Rectal smooth muscle tissue (tissue), 1 donor: ENCODE measurements around the gene LHX4.

Experiments
- H3K27ac ChIP-seq: one replicate; pipeline ENCODE4 v1.7.0; 2013; ENCODE audit warnings: low read depth, low read length, inconsistent platforms
- H3K27me3 ChIP-seq: one replicate; pipeline ENCODE4 v1.7.0; 2013; ENCODE audit warnings: low read length; ENCODE audit not compliant: control insufficient read depth, insufficient read depth
- H3K36me3 ChIP-seq: one replicate; pipeline ENCODE4 v1.7.0; 2013; ENCODE audit warnings: low read length; ENCODE audit not compliant: control insufficient read depth, insufficient read depth
- H3K4me1 ChIP-seq: one replicate; pipeline ENCODE4 v1.7.0; 2013; ENCODE audit warnings: low read length; ENCODE audit not compliant: control insufficient read depth, insufficient read depth
- H3K4me3 ChIP-seq: one replicate; pipeline ENCODE4 v1.7.0; 2013; ENCODE audit warnings: low read length
- H3K9ac ChIP-seq: one replicate; pipeline ENCODE4 v1.7.0; 2013; ENCODE audit warnings: low read length

The LHX4 gene

DNA sequence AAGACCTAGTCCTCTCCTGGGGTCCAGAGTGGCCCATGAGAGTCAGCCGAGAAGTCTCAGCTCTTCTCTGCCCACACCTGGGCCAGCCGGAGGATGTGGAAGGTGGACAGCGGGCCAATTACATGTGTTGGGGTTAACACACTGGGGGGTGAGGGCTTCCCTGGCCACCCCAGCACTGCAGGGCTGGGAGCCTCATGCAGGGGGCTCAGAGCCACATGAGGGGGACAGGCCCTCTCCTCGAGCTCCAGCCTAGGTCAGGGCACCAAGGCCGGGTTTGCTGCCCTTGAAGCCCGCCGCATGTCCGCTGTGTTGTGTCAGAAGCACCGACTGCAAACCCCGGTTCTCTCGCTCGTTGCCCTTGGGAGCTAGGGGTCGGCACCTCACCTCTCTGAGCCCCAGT is 30.5 kb downstream of the LHX4 start:
- Histone ChIP-seq H3K27ac (no peak overlapping the region), H3K4me3 (no peak overlapping the region), H3K9ac (no peak overlapping the region), H3K4me1 (peaks cover 3% of the 10 kb centered on the region), H3K27me3 (peaks cover 14% of the 10 kb centered on the region), H3K36me3 (no peaks in the 10 kb centered on the region)

- no peak overlapping the region for H3K27ac ChIP-seq
- H3K36me3 ChIP-seq = no peaks in the 10 kb centered on the region
- peaks cover 3% of the 10 kb centered on the region for H3K4me1 ChIP-seq
- no peak overlapping the region for H3K9ac ChIP-seq
- no peak overlapping the region for H3K4me3 ChIP-seq
- peaks cover 11% of the 10 kb centered on the region for H3K27me3 ChIP-seq
Measured at GRCh38 chr1:180261030-180261429, 31.0 kb downstream of the LHX4 start.

DNA sequence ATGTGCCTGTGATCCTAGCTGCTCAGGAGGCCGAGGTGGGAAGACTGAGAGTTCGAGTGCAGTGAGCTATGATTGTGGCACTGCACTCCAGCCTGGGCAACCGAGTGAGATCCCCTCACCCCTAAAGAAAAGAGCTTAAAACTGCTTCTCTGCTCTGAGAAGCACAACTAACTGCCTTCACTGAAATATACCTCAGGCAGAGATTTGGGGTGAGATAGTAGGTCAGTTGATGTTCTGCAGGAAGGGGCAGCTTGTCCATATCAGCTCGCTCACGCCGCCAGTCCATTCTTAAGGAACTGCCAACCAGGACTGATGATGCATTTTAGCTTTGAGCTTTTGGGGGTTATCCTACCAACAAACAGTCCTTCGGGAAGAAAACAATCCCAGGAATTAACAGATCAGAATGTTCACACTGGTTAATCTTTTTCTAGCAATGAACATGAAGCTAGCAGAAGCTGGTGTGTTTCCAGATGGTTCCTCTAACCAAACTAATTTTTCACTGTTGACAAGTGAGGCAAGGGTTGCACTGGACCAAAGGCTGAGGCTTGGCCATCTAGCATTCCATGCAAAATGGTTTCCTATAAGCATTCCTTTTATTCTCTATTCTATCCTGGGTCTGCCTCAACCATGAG is 31.6 kb downstream of the LHX4 start:
- H3K9ac ChIP-seq = no peak overlapping the region
- H3K4me1 ChIP-seq = peaks cover 3% of the 10 kb centered on the region
- no peak overlapping the region for H3K4me3 ChIP-seq
- H3K27me3 ChIP-seq = peaks cover 8% of the 10 kb centered on the region
- no peak overlapping the region for H3K27ac ChIP-seq
- H3K36me3 ChIP-seq = no peaks in the 10 kb centered on the region

DNA sequence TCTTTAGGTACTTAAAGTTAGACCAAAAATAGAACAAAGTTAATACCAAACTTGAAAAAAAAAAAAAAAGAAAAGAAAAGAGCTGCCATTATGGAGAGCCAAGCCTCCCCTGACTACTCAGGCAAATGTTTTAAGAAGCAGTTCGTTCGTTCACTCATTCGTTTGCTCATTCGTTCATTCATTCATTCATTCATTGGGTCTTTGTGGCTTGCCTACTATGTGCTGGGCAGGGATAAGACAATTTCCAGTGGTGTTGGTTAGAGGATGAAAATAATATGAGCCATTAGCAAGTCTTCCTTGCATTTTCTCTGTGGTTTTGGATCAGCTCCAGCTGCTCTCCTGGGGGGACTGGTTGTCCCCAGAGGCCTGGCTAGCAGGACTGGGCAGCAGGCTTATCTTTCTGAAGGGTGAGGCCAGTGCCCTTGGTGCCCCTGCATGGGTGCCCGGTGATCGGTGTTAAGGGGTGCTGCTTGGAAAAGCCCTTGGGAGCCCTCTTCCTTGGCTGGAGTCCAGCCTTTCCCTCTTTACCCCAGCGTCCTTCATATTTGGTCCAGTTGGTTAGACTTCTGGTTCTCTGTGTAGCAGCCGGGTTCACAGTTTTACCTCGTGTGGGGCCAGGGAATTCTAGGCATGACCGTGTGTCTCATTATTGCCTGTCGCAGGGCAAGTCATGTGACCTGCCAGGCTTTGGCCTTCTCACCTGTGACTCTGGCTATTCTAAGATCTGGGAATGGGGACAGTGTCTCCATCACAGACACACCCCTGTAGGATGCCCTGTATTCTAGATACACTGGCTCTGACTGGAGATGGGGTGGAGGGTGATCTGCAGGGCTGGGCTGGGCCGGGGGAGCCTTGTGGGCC is 32.8 kb downstream of the LHX4 start:
- Histone ChIP-seq H3K36me3 (no peaks in the 10 kb centered on the region), H3K4me3 (no peak overlapping the region), H3K9ac (no peak overlapping the region), H3K4me1 (peaks cover 3% of the 10 kb centered on the region), H3K27me3 (peaks cover 8% of the 10 kb centered on the region), H3K27ac (no peak overlapping the region)

DNA sequence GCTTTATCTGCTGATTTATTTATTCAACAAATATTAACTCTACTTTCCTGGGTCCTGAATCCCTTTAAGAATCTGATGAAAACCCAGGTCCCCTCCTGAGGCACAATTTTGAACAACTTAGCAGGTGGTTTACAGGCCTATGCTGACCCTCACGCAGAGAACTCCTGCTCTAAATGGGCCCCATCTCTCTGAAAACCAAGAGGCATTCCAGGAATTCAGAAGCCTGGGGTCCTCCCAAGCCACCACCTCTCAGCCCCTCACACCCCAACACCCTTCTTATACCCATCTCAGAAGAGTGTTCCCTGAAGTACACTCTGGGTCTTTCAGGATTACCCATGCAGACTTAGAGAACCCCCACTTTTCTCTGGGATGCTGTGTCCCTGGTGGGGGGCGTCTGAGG is 34.5 kb downstream of the LHX4 start:
- no peak overlapping the region for H3K4me3 ChIP-seq
- peaks cover 4% of the 10 kb centered on the region for H3K27me3 ChIP-seq
- H3K36me3 ChIP-seq = no peaks in the 10 kb centered on the region
- no peak overlapping the region for H3K27ac ChIP-seq
- H3K9ac ChIP-seq = no peak overlapping the region
- peaks cover 3% of the 10 kb centered on the region for H3K4me1 ChIP-seq

GRCh38 chr1:180265201-180265600 is 35.1 kb downstream of the LHX4 start:
- no peaks in the 10 kb centered on the region for H3K36me3 ChIP-seq
- no peak overlapping the region for H3K9ac ChIP-seq
- peaks cover 2% of the 10 kb centered on the region for H3K27me3 ChIP-seq
- no peak overlapping the region for H3K27ac ChIP-seq
- H3K4me3 ChIP-seq = no peak overlapping the region
- H3K4me1 ChIP-seq = peaks cover 3% of the 10 kb centered on the region

DNA sequence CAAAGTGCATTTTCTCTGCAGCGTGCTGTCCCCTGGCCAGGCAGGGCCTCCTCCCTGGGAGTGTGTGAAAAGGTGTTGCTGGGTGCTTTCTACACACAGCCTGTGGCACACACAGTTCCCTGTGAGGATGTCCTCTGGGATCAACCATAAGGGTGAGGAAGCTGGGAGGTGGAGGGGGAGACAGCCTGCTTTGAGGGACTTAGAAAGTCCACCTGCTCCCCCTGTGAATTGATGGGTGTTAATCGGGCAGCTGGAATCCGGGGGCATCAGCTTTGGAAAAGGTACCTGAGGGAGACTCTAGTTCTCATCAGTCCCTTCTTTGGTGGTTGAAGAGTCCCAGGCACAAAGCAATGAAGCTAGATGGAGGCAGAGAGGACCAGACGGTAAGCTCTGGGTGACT is 35.8 kb downstream of the LHX4 start:
- H3K4me3 ChIP-seq = no peak overlapping the region
- H3K9ac ChIP-seq = no peak overlapping the region
- H3K27ac ChIP-seq = no peak overlapping the region
- peaks cover 3% of the 10 kb centered on the region for H3K4me1 ChIP-seq
- H3K36me3 ChIP-seq = no peaks in the 10 kb centered on the region
- H3K27me3 ChIP-seq = no peaks in the 10 kb centered on the region

DNA sequence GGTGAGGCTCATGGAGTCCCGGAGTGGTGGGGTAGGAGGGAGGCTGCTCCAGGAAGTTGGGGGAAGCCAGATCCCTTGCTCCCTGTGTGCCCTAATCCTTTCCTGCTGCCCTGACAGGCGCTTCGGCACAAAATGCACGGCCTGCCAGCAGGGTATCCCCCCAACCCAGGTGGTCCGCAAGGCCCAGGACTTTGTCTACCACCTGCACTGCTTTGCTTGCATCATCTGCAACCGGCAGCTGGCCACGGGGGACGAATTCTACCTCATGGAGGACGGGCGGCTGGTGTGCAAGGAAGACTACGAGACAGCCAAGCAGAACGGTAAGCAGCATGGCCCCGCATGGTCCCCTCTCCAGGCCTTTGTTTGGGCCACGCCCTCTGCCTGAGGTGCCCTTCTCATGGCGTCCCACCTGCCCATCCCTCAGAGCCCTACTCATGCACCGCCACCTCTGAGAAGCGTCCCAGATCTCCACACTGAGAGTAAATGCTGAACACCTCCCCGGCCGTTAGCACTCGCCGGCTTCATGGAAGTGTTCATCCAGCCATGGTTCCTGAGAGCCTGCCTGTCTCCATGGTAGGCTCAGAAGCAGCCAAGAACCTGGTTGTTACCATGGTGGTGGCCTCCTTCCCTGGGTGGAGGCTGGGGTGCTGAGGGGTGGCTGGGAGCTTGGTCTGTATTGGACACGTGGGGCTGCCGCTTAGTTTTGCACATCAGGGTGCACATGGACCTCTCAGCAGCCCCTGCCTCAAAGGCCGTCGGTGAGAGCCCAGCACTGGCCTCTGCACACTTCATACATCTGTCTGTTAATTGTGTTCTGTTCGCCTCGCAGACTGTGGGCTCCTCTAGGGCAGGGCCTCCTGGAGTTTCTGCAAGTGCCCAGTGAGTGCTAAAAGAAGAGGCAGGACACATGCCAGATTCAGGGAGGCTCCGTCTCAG is 36.5 kb downstream of the LHX4 start:
- H3K36me3 ChIP-seq = no peaks in the 10 kb centered on the region
- H3K4me1 ChIP-seq = peaks cover 3% of the 10 kb centered on the region
- H3K27ac ChIP-seq = no peak overlapping the region
- no peaks in the 10 kb centered on the region for H3K27me3 ChIP-seq
- H3K4me3 ChIP-seq = no peak overlapping the region
- no peak overlapping the region for H3K9ac ChIP-seq

DNA sequence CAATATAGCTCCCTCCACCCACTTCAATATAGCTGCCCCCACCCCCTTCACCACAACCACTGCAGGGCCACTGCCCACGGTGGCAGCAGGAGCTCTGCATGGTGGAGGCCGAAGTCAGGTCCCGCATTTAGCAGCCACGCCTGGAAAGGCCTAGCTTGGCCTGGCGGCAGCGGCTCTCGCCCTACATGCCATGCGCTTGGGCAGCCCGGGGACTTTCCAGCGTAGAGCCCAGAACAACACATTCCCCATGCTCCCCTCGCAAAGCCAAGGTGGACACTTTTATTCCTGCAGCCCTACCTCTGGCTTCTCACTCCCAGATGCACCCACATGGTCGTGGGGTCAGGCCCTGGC is 37.1 kb downstream of the LHX4 start:
- peaks cover 2% of the 10 kb centered on the region for H3K4me1 ChIP-seq
- no peak overlapping the region for H3K4me3 ChIP-seq
- no peak overlapping the region for H3K9ac ChIP-seq
- H3K27me3 ChIP-seq = no peaks in the 10 kb centered on the region
- H3K27ac ChIP-seq = no peak overlapping the region
- no peaks in the 10 kb centered on the region for H3K36me3 ChIP-seq

DNA sequence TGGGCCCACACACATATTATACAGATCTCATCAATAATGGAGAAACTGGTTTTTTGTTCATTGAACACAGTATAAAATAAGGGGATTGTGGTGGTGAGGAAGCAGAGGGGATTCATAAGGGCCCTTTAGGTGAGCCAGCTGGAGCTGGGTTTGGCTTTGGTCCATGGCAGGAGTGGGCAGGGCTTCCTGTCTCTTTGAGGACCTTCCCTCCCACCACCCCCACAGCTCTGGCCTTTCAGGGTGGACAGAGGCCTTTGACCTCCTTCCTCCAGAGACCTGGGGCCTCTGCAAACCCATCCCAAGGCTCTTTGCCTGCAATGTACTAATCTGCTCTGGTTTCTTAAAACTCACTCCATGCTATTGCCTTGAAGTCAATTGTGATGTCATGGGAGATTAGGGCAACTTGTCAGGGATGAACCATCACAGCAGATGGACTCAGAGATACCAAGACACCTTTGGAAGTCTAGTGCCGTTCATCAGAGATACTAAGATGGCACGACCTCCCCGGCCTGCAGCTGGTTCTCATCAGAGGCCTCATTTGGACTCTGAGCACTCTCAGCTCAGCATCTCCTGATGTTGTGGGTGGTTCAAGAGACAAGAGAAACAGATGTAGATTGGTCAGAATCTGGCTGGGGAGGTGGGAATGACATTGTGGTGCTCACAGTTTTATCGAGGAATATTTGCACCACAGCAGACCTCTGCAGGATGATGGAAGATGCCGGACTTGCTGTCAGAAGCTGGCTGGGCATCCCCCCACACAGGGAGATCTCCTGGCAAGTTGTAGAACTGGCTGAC is 37.9 kb downstream of the LHX4 start:
- H3K27ac ChIP-seq = no peak overlapping the region
- no peak overlapping the region for H3K9ac ChIP-seq
- H3K4me3 ChIP-seq = no peak overlapping the region
- no peaks in the 10 kb centered on the region for H3K4me1 ChIP-seq
- H3K27me3 ChIP-seq = no peaks in the 10 kb centered on the region
- no peaks in the 10 kb centered on the region for H3K36me3 ChIP-seq

- Histone ChIP-seq H3K4me1 (no peaks in the 10 kb centered on the region), H3K27me3 (no peaks in the 10 kb centered on the region), H3K9ac (no peak overlapping the region), H3K4me3 (no peak overlapping the region), H3K27ac (no peak overlapping the region), H3K36me3 (no peaks in the 10 kb centered on the region)
Measured at GRCh38 chr1:180268556-180269075, 38.6 kb downstream of the LHX4 start.
